ENCODE data around the gene MSL3B.

MSL3B gene

GRCh38 chr2:233854241-233854981, 13.8 kb downstream of the MSL3B start, which contains the start of gene HJURP (continued):
- TF ChIP-seq POLR3A (IDR thresholded peaks at IDR 0.05; ENCODE audit: borderline replicate concordance, extremely low read depth, insufficient read depth, insufficient read length), result no peak
- no peak for TF ChIP-seq RAD51 (IDR thresholded peaks at IDR 0.05; ENCODE audit: borderline replicate concordance, low read depth)
- no peak for TF ChIP-seq ZNF551 (CRISPR knock-in tag; IDR thresholded peaks at IDR 0.05)
- no peak for TF ChIP-seq ELF2 (CRISPR knock-in tag; IDR thresholded peaks at IDR 0.05)
- no peak for TF ChIP-seq HLTF (IDR thresholded peaks at IDR 0.05)
- TF ChIP-seq ZBTB34 (CRISPR knock-in tag; IDR thresholded peaks at IDR 0.05), result no peak
- no peak for TF ChIP-seq PURB (CRISPR knock-in tag; IDR thresholded peaks at IDR 0.05; ENCODE audit: low read depth)
- TF ChIP-seq GMEB1 (CRISPR knock-in tag; IDR thresholded peaks at IDR 0.05), result no peak
- TF ChIP-seq TFAP4 (CRISPR knock-in tag; IDR thresholded peaks at IDR 0.05; ENCODE audit: borderline replicate concordance), result peak; percentile 100
- no peak for TF ChIP-seq STAT6 (CRISPR knock-in tag; IDR thresholded peaks at IDR 0.05)
- no peak for TF ChIP-seq ZNF274 (IDR thresholded peaks at IDR 0.05; ENCODE audit: borderline replicate concordance, low read depth, low read length)
- peak; percentile 43; the same call in 1 of the 2 replicates for TF ChIP-seq ZBTB2 (IDR thresholded peaks at IDR 0.05)
- TF ChIP-seq KLF16 (IDR thresholded peaks at IDR 0.05), result peak; percentile 21; the same call in 1 of the 2 replicates
- TF ChIP-seq NR2C1 (IDR thresholded peaks at IDR 0.05), result no peak
- TF ChIP-seq NR2C1 (tag; IDR thresholded peaks at IDR 0.05), result no peak
- no peak for TF ChIP-seq ZNF766 (CRISPR knock-in tag; conservative IDR thresholded peaks at IDR 0.05)
- TF ChIP-seq STAT5B (CRISPR knock-in tag; IDR thresholded peaks at IDR 0.05), result no peak
- no peak for TF ChIP-seq NUFIP1 (IDR thresholded peaks at IDR 0.05; ENCODE audit: partially characterized antibody)

Measured in K562 (cell line).